ENCODE data around the gene STAG1.

STAG1 gene

GRCh38 chr3:136626493-136626892 lies 125.7 kb downstream of the STAG1 start:
- peaks cover 44% of the 10 kb centered on the region for H3K36me3 ChIP-seq (ENCODE audit: insufficient read depth, low read length)
- peaks cover 4% of the 10 kb centered on the region for H3K4me1 ChIP-seq (ENCODE audit: insufficient read depth, low read length, poor library complexity, severe bottlenecking)
- no peak overlapping the region for H2AFZ ChIP-seq (ENCODE audit: low read length)
- no peaks in the 10 kb centered on the region for H3F3A ChIP-seq (ENCODE audit: low read depth)
- H3K27me3 ChIP-seq (ENCODE audit: insufficient read depth, low read length, poor library complexity, severe bottlenecking): no peaks in the 10 kb centered on the region
- no peaks in the 10 kb centered on the region for H3K9me3 ChIP-seq (ENCODE audit: insufficient read depth, low read depth, low read length)
- no peaks in the 10 kb centered on the region for H4K20me1 ChIP-seq (ENCODE audit: insufficient read depth, low read length, poor library complexity, severe bottlenecking)
- no peak overlapping the region for H3K4me2 ChIP-seq (ENCODE audit: low read depth, low read length, poor library complexity, severe bottlenecking)
- no peak overlapping the region for H3K4me3 ChIP-seq (ENCODE audit: low read length, poor library complexity, severe bottlenecking)
- peaks cover 82% of the 10 kb centered on the region for H3K79me2 ChIP-seq (ENCODE audit: insufficient read depth, low read length)
- H3K9ac ChIP-seq (ENCODE audit: low read depth, low read length, poor library complexity, severe bottlenecking): no peak overlapping the region
- no peak for TF ChIP-seq CTCF (conservative IDR thresholded peaks at IDR 0.05; ENCODE audit: low read length)
- no peak for TF ChIP-seq EZH2phosphoT487 (IDR thresholded peaks at IDR 0.05; ENCODE audit: borderline replicate concordance)
- H3K9me2 ChIP-seq (replicated peaks; ENCODE audit: low read depth, low read length): no peaks in the 10 kb centered on the region

- Histone ChIP-seq H3K9me2 (replicated peaks; ENCODE audit: low read depth, low read length) (no peaks in the 10 kb centered on the region), H3K4me3 (ENCODE audit: low read length, poor library complexity, severe bottlenecking) (no peak overlapping the region), H3F3A (ENCODE audit: low read depth) (no peaks in the 10 kb centered on the region), H3K9ac (ENCODE audit: low read depth, low read length, poor library complexity, severe bottlenecking) (no peak overlapping the region), H3K27me3 (ENCODE audit: insufficient read depth, low read length, poor library complexity, severe bottlenecking) (no peaks in the 10 kb centered on the region), H3K36me3 (ENCODE audit: insufficient read depth, low read length) (peaks cover 52% of the 10 kb centered on the region), H4K20me1 (ENCODE audit: insufficient read depth, low read length, poor library complexity, severe bottlenecking) (no peaks in the 10 kb centered on the region), H3K4me2 (ENCODE audit: low read depth, low read length, poor library complexity, severe bottlenecking) (no peak overlapping the region), H3K9me3 (ENCODE audit: insufficient read depth, low read depth, low read length) (no peaks in the 10 kb centered on the region), H2AFZ (ENCODE audit: low read length) (no peak overlapping the region), H3K4me1 (ENCODE audit: insufficient read depth, low read length, poor library complexity, severe bottlenecking) (no peaks in the 10 kb centered on the region), H3K79me2 (ENCODE audit: insufficient read depth, low read length) (peaks cover 72% of the 10 kb centered on the region)
- no peak for TF ChIP-seq CTCF (conservative IDR thresholded peaks at IDR 0.05; ENCODE audit: low read length)
Observed at GRCh38 chr3:136624894-136625815, 127.0 kb downstream of the STAG1 start.

- no peaks in the 10 kb centered on the region for H3F3A ChIP-seq (ENCODE audit: low read depth)
- peaks cover 53% of the 10 kb centered on the region for H3K36me3 ChIP-seq (ENCODE audit: insufficient read depth, low read length)
- H3K4me1 ChIP-seq (ENCODE audit: insufficient read depth, low read length, poor library complexity, severe bottlenecking): no peaks in the 10 kb centered on the region
- H3K4me2 ChIP-seq (ENCODE audit: low read depth, low read length, poor library complexity, severe bottlenecking): no peak overlapping the region
- peaks cover 65% of the 10 kb centered on the region for H3K79me2 ChIP-seq (ENCODE audit: insufficient read depth, low read length)
- TF ChIP-seq CTCF (conservative IDR thresholded peaks at IDR 0.05; ENCODE audit: low read length) (no peak), EZH2phosphoT487 (IDR thresholded peaks at IDR 0.05; ENCODE audit: borderline replicate concordance) (no peak)
- H4K20me1 ChIP-seq (ENCODE audit: insufficient read depth, low read length, poor library complexity, severe bottlenecking): no peaks in the 10 kb centered on the region
- H3K4me3 ChIP-seq (ENCODE audit: low read length, poor library complexity, severe bottlenecking): no peak overlapping the region
- no peaks in the 10 kb centered on the region for H3K27me3 ChIP-seq (ENCODE audit: insufficient read depth, low read length, poor library complexity, severe bottlenecking)
- H3K9ac ChIP-seq (ENCODE audit: low read depth, low read length, poor library complexity, severe bottlenecking): no peak overlapping the region
- no peak overlapping the region for H2AFZ ChIP-seq (ENCODE audit: low read length)
- no peaks in the 10 kb centered on the region for H3K9me2 ChIP-seq (replicated peaks; ENCODE audit: low read depth, low read length)
- H3K9me3 ChIP-seq (ENCODE audit: insufficient read depth, low read depth, low read length): no peaks in the 10 kb centered on the region
Observed at GRCh38 chr3:136624371-136624770, 127.8 kb downstream of the STAG1 start.

All from Loucy (cell line).